Effector CD8-positive, alpha-beta T cell (primary cell): ENCODE data around the gene MBLAC1.
A peak's percentile ranks its signal among the peaks of the same experiment; 100 is the strongest.

Source experiments
- DNase-seq: peaks from one replicate; lab custom pipeline; 2025; lab: John Stamatoyannopoulos, UW

Gene MBLAC1

DNA sequence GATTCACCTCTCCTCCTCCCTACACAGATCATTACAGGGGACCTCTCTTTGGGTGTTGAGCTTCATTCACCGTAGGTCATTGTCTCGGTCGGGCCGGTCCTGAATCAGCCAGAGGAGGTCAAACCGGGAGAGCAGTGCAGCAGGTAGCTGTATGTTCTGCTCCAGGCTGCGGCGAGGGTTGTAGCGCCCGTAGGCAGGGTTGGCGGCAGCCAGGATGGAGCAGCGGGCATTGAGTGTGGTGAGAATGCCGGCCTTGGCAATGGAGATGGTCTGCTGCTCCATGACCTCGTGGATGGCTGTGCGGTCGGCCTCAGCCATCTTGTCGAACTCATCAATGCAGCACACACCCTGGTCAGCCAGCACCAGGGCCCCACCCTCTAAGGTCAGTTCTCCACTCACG is 31.1 kb upstream of the MBLAC1 start:
- no peak for DNase-seq

DNA sequence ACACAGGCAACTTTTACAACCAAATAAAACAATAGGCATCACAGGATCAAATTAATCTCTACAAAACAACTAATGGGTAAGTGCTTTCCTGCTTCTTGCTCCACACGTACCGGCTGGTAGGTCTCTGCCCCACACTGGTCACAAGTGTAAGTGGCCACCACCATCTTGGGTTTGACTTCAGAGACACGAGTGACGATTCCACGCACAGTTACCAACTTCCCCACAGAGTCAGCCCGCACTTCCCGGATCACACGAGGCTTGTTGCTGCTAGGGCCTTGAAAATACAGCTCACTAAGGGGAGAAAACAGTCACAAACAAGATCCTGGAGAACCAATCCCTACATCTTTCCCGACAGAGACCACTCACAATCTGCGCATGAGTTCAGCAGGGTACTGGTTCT is 27.9 kb upstream of the MBLAC1 start:
- no peak for DNase-seq

DNA sequence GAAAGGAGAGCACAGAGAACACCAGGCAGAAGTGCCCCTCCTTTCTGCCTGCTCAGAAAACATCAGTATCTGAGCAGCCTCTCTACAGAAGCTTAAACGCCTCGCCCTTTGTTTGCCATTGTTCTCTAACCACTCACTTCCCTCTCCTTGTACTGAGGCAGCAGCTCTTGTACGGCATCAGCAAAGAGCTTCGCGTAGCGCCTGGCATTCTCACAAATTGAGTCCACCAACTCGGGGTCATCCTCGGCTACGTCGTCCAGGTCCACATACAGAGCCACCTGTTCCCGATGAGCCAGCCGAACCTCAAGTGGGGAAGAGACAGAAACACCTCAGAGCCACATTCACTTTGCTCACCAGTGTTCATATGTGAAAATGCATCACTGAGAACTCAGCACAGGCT is 27.3 kb upstream of the MBLAC1 start:
- DNase-seq, result no peak

DNA sequence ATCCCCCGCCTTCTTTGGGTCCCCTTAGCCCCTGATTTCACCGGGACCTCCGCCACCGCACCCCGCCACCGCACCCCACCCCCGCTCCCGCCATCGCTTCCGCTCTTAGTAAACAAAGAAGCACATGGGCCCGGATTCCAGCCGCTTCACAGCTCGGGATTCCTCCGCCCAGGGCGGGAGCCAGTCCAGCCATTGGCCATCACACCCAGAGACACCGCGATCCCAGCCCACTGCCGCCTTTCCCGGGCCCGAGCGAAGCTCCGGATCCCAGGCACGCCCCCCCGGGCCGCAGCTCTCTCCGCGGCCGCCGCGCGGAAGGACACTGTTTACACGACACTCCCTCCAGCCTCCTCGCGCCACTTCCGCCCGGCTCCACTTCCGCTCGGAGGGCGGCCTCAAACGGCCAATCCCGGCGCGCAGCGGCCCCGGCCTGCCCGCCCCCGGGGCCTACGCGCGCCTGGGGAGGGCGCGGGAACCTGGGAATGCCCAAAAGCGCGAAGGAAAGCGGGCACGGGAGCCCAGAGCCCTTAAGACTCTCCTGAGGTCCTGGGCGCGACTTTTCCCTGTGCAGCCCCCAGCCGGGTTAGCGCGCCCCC is 26.2 kb upstream of the MBLAC1 start:
- DNase-seq, result peak; percentile 87

DNA sequence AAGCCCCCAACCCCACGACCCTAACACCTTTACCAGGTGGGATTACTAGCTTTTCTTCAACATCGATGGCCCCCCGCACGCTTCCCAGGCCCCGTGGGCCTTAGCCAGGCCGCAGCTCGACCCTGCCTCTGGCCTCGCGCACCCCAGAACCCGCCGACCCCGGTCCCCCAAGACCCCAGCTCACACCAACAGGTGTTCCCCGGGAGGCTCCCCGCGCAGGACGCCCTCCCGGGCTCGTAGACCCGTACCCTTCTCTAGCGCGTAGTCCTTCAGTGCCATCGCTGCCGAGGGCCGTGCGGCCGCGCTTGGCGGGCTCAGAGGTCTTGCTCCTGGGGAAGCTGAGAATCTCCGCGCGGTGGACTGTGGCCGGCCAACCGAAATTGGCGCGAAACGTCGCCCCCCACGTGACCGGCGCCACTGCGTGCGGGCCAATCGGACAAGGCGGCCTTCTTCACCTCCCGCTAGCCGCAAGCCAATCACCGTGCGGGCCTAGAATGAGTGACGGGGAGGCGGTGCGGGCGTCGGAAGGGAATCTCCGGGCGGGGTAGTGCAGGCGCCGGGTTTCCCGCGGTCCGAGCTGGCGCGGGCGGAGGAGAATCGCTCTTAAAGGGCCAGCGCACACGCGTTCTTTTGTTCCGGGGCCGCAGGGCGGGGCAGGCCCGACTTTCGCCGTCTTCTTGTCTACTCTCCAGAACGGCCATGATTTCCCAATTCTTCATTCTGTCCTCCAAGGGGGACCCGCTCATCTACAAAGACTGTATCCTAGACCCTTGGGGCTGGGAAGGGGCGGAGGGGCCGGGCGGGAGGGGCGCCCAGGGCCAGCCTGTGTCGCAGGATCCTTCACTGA is 25.5 kb upstream of the MBLAC1 start, which contains the start of the genes AP4M1 and MCM7:
Gene AP4M1, plus strand, starts transcription at position 628 of the 847 bp plus-strand sequence. Its CDS starts 72 bp downstream, at position 700.
Gene MCM7, minus strand, starts transcription at position 382 of the 847 bp plus-strand sequence. Its CDS starts 103 bp downstream, at position 279.
- peak; percentile 93 for DNase-seq

DNA sequence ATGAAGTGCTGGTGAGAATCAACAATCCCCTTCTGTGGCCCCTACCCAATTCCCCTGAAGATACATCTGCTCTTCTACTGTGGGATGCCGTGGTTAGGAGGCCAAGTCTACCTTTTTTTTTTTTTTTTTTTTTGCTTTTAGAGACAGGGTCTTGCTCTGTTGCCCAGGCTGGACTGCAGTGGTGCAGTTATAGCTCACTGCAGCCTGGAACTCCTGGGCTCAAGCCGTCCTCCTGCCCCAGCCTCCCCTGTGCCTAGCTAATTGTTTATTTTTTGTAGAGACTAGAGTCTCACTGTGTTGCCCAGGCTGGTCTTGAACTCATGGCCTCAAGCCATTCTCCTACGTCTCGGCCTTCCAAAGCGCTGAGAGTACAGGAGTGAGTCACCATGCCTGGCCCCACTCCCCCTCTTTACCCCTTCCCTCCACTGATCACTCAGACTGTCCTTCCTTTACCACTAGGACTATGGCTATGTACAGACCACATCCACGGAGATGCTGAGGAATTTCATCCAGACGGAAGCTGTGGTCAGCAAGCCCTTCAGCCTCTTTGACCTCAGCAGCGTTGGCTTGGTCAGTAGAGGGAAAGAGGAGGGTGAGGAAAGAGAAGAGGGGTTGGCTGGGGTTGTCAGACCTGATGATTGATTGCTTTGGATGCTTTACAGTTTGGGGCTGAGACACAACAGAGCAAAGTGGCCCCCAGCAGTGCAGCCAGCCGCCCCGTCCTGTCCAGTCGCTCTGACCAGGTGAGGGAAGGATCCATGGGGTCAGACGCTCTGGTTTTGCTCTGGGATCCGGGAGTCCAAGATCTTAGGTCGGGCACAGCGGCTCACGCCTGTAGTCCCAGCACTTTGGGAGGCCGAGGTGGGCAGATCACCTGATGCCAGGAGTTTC is 23.6 kb upstream of the MBLAC1 start:
- no peak for DNase-seq

DNA sequence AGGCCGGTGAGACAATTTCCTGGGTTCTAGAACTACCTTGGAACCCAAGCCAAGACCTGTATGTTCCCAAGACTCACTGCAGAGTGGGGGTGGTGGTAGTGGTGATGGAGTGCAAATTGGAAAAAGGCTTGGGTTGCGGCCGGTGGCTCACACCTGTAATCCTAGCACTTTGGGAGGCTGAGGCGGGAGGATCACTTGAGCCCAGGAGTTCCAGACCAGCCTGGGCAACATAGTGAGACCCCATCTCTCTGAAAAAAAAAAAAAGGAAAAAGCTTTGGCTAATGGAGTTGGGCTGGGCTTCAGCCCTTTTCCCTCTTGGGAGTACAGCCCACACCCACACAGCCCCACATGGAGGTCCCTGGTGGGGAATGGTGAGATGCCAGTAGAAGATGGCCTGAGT is 21.2 kb upstream of the MBLAC1 start:
- no peak for DNase-seq

DNA sequence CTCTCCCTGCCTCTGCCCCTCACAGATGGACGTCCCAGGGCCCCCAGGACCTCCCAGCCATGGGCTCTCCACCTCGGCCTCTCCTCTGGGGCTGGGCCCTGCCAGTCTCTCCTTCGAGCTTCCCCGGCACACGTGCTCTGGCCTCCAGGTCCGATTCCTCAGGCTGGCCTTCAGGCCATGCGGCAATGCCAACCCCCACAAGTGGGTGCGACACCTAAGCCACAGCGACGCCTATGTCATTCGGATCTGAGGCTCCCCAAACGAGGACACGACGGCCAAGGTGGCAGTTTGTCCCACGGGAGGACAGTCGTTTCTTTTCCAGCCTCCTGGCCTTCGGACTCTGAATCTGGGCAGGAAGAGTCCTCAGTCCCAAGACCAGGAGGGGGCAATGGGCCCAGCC is 20.1 kb upstream of the MBLAC1 start:
- no peak for DNase-seq

DNA sequence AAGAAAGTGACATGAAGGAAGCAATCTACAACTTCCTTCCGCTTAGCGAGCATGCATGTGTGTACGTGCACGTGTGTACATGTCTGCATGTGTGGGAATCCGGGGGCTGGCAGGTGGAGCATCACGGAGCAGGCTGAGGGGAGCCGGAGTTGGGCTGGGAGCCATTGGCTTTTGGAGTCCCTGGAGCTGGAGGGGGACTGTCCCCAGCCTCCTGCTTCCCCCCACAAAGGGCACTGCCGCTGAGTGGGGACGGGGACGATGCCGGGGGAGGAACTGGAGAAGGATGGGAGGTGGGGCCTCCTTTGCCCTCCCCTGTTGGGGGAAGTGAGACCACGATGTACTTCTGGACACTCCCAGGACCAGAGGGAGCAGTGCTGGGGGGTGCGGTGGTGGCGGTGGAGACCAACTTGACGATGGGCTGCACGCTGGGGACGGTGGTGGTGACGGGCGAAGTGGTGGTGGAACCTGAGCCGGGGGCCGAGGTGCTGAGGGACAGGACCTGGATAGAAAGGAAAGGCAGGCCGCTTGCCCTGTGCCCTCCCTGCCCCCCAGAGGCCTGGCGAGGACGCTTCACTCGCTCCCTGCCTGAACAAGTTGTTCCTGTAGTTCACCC is 19.5 kb upstream of the MBLAC1 start:
- no peak for DNase-seq

DNA sequence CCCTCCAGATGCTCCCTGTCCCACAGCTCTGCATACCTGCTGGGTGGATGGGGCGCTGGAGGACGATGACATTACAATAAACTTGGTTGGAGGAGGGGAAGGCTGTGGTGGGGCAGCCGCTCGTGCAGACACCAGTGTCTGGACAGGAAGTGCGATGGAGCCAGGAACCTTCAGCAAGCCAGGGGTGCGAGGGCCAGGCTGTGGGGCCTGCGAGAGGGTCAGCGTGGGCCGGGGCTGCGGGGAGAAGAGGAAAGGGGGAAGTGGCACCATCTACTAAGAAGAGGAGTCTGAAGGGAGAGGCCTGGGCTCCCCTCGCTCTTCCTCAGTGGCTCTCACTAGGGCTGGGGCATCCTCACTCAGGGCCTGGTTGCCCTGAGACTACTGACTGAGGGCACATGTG is 18.9 kb upstream of the MBLAC1 start:
- no peak for DNase-seq

DNA sequence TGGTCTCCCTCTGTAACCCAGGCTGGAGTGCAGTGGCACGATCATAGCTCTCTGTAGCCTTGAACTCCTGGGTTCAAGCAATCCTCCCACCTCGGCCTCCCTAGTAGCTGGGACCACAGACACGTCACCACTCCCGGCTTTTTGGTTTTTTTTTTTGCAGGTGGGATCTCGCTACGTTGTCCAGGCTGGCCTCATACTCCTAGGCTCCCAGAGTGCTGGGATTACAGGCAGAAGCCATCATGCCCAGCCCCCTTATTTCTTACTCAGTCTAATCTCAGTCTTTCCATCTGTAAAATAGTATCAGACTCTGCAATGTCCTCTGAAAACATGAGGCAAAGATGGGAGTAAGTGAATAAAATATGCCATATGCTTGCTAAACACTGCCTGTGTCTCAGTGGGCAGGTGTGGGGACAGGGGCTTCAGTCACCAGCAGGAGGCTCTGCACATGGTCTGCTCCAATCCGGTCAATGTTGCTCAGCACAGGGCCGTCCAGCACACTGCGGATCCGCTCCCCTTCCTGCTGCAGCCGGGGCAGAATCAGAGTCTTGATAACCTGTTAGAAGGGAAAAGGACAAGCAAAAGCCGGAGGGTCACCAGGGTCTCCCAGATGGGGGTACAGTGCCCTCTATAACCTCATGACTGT is 17.1 kb upstream of the MBLAC1 start:
- no peak for DNase-seq

DNA sequence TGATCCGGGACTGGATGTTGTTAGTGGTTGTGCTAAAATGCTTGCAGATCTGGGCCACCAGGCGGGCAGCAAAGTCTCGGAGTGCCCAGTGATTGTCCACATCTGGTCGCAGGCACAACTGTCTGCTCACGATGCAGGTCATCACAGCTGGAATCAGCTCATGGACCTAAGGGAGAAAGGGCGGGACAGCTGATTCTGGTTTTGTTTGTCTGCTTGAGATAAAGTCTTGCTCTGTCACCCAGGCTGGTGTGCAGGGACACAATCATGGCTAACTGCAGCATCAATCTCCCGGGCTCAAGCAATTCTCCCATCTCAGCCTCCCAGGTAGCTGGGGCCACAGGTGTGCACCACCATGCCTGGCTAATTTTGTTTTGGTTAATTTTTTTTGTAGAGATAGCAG is 15.6 kb upstream of the MBLAC1 start:
- no peak for DNase-seq

DNA sequence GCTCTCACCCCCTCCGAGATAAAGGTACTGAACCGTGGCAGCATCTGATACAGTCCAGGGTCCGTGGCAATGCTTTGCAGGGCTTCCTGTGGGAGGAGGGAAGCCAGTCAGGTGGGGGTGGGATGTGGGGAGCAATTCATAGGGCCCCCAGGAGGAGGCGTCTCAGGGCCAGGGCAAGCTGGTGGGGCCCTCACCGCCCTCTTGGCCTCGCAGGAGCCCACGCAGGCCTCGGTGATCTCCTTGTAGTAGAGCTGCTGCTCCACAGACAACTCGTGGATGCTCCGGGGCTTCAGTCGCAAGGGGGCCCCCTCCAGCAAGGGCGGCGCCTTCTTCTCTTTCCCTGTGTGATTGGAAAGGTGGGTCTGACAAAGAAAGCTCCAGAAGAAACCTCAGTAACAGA is 14.9 kb upstream of the MBLAC1 start:
- DNase-seq, result no peak

DNA sequence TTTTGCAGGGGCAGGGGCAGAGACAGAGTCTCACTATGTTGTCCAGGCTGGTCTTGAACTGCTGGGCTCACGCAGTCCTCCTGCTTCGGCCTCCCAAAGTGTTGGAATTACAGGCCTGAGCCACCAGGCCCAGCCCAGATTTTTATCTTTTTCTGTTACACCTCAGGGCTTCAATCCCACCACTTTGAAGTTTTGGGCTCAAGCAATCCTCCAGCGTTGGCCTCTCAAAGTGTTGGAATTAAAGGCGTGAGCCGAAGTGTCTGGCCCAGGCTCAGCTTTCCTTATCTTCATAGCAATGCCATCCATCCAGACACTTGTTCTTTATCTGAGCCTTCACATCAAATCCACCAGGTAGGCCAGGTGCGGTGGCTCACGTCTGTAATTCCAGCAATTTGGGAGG is 11.7 kb upstream of the MBLAC1 start:
- no peak for DNase-seq

DNA sequence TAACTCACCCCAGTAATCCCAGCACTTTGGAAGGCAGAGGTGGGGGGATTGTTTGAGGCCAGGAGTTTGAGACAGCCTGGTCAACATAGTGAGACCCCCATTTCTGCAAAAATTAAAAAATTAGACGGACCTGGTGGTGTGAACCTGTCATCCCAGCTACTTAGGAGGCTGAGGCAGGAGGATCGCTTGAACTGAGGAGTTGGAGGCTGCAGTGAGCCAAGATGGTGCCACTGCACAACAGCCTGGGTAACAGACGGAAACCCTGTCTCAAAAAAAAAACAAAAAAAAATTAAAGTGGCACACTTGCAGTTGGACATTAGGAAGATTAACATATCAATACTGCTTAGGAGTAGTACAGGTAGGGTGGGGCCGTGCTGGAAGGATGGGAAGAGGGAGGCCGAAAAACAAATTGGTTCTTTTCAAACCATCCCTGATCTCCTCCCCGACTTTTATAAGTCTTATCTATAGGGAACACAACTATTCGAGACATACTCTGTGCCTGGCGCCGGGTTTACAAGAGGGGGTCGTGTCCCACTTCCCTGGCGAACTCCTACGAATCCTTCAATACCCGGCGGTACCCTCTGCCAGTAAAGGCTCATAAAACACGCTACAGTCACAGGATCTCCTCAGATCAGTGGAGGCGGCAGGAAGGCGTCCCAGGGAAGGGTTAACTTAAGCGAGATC is 8.2 kb upstream of the MBLAC1 start:
- DNase-seq, result no peak

DNA sequence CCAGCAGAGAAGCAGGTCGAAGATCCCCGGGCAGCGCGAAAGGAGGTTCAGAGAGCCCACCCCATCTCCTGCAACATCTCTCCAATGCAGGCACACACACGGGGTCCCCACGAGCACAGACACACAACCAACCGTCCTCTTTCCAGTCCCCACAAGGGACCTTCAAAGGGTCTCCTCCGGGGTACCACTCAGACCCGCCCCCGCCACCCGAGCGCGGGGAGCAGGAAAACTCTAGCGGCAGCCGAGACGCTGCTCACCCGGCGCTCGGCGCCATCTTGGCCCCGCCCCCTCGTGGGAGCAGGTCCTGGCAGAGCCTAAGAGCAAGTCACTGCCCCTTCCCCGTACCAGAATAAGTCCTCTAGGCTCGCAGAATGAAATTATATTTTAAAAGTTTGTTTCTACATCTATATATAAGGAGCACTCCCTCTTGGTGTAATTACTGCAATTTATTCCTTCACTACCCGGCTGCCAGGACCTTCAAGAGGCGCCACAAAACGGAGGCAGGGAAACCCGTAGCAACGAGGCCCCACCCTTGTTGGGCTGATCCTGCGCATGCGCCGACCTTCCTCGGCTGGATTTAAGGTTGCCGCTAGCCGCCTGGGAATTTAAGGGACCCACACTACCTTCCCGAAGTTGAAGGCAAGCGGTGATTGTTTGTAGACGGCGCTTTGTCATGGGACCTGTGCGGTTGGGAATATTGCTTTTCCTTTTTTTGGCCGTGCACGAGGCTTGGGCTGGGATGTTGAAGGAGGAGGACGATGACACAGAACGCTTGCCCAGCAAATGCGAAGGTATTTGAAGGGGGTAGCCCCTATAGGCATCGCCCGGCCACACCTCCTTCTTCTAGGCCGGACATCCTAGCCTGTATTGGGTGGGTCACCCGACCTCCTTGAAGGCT is 7.4 kb upstream of the MBLAC1 start, which contains the start of the genes CNPY4 and TAF6:
Gene CNPY4, plus strand, starts transcription at position 563 of the 898 bp plus-strand sequence. Its CDS starts 111 bp downstream, at position 674.
Gene TAF6, minus strand, starts transcription at position 287 of the 898 bp plus-strand sequence. CDS start 5,149 bp downstream, outside the sequence.
- peak; percentile 90 for DNase-seq

DNA sequence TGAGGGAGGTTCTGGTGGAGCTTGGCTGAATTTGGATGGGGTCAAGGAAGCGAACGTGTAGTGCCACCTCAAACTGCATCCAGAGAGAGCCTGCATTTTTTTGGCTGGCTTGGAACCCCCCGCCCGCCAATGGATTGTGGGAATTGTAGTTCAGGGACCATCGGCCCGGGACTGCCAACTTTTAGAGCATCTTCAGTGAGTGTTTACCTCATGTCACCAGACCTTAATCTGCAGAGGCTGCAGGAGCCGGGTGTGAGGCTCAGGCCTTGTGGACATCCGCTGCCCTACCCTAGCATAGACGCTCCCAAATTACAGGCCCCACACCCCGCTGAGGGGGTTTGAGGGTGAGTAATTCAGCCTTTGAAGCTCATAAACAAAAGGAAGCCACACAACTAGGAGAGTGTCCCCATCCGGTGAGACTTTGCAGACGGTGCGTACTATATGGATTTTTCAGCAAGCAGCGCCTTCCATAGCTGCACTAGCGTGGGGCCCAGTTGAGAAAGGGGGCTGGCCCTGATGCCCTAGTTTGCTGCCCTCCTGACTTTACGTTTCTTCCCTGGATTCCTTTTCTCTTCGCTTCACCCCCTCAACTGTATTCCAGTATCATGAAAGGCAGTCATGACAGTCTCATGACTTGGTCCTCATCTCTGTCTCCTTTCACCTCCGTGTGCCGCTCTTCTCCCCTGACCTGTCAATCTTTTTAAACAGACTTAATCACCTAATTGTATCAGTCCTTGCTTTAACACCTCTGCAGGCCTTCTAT is 6.6 kb upstream of the MBLAC1 start:
- DNase-seq, result peak; percentile 58

DNA sequence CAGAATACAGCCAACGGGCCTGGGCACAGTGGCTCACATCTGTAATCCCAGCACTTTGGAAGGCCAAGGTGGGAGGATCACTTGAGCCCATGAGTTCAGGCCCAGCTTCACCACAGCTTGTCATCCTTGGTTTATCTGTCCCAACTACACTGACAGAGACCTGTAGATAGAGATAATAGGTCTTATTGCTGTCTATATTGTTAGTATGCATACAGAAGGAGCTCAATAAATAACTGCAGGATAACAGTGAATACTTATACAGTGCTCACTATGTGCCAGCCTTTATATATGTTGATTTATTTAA is 6.1 kb upstream of the MBLAC1 start:
- no peak for DNase-seq

DNA sequence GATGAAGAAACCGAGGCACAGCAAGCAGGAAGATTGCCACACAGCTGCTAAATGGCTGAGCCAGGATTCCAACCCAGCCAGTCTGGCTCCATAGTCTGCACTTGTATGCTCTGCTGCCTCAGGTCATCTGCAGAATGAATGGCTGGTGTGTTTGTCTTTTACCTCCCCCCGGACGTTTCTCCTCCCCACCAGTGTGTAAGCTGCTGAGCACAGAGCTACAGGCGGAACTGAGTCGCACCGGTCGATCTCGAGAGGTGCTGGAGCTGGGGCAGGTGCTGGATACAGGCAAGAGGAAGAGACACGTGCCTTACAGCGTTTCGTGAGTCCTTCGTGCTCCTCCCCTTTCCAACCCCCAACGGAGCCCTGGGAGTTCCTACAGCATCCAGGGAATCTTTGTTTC is 4.7 kb upstream of the MBLAC1 start:
- DNase-seq, result no peak
